Left lung (tissue), 10 donors: Measurements from ENCODE around the gene FGF14. TPM values are rescaled to one million over a fixed set of nuclear protein-coding genes. Genes with fewer than 3 reads are reported as not detected.

Experiments
- ATAC-seq: fragments of 200-7000 bp; cut with Tn5 transposase; one replicate; pipeline ENCODE4 v1.9.1; 2020; ENCODE audit warnings: moderate library complexity
- DNase-seq, 4 donors: peaks; one replicate each; pipeline ENCODE4 v3.0.0-alpha.2; 2013 to 2020
- H3K27ac ChIP-seq, 2 donors: fragments of 200-600 bp; sonication (generic) in 1 of 2; one replicate each; pipeline versions ENCODE4 v1.5.0 to v1.8.0; 2020 to 2021
- H3K27me3 ChIP-seq, 2 donors: fragments of 200-600 bp; sonication (generic) in 1 of 2; one replicate each; pipeline versions ENCODE4 v1.5.0 to v1.8.0; 2020 to 2021
- H3K36me3 ChIP-seq, 2 donors: fragments of 200-600 bp; sonication (generic) in 1 of 2; one replicate each; pipeline versions ENCODE4 v1.5.0 to v1.8.0; 2020 to 2021
- H3K4me1 ChIP-seq, 2 donors: fragments of 200-600 bp; one replicate each; pipeline ENCODE4 v1.8.0; 2021
- H3K4me3 ChIP-seq, 2 donors: fragments of 200-600 bp; sonication (generic) in 1 of 2; one replicate each; pipeline versions ENCODE4 v1.5.0 to v1.8.0; 2020 to 2021; ENCODE audit warnings: mild to moderate bottlenecking in 1 of 2
- H3K9me3 ChIP-seq, 2 donors: fragments of 200-600 bp; sonication (generic) in 1 of 2; one replicate each; pipeline versions ENCODE4 v1.5.0 to v1.8.0; 2020 to 2021
- intact Hi-C, 2 donors: fragments of 100-400 bp; cut with DNase I; formaldehyde crosslinking; loops; one replicate each; pipeline versions ENCODE4 v1.11.2 to v1.14.2; 2022
- polyA plus RNA-seq, 6 donors: library from polyadenylated mRNA; unstranded; fragments of 120-200 nt; gene quantifications; one replicate each; pipeline ENCODE4 v1.2.1, GENCODE V29; 2013; ENCODE audit not compliant: insufficient read length in 6 of 6
- total RNA-seq, 2 donors: library from RNA; stranded (reverse); fragmentation: NEBNext Ultra II Directional; extraction: Animal tissue kit (Norgen Biotek cat#: 25700); gene quantifications; one replicate each; pipeline ENCODE4 v1.2.1, GENCODE V29; 2021
- TF ChIP-seq, protein P1 (sequence below), 2 donors: fragments of 200-600 bp; sonication (generic) in 1 of 2; IDR thresholded peaks; one replicate each; pipeline versions ENCODE4 v1.5.0 to v1.8.0; 2021; ENCODE audit warnings: antibody characterized with exemption in 2 of 2
- donor health status: DM: no; HTN: yes; CAD: no.
- donor health status: DM: no; HTN: no; CAD: no.

Gene FGF14
- total and polyA plus RNA-seq, 8 donors = 0.45 to 3.4 (median 0.78) TPM

DNA sequence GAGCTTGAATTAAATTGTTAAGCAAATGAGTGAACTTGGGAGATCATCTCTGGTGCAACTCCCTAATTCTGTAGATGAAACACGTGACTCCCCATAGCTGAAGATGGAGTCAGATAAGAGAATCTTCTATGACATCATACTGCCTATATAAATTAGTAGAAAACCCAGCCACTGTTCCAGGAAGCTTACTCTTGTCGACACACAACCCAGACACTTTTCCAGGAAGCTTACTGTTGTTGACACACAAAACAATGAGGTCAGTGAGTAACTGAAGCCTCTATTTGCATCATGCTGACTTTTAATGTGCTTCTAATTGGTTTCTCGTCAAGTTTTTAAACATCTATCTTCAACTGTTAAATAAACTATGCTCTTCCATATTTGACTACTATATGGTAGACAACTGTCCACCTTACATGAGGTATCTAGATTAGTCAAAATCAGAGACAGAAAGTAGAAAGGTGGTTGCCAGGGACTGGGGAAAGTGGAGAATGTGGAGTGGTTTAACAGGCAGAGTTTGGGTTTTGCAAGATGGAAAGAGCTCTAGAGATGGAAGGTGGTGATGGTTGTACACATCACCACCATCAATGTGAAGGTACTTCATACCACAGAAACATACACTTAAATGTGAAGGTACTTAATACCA lies 168.2 kb downstream of the FGF14 start:
- intact Hi-C loops = no loop called here
- ATAC-seq = no peak
- no peak overlapping the region for H3K4me3 ChIP-seq
- no peak overlapping the region for H3K27ac ChIP-seq
- no peaks in the 10 kb centered on the region for H3K36me3 ChIP-seq
- H3K4me1 ChIP-seq = no peaks in the 10 kb centered on the region
- TF ChIP-seq, protein P1, sequence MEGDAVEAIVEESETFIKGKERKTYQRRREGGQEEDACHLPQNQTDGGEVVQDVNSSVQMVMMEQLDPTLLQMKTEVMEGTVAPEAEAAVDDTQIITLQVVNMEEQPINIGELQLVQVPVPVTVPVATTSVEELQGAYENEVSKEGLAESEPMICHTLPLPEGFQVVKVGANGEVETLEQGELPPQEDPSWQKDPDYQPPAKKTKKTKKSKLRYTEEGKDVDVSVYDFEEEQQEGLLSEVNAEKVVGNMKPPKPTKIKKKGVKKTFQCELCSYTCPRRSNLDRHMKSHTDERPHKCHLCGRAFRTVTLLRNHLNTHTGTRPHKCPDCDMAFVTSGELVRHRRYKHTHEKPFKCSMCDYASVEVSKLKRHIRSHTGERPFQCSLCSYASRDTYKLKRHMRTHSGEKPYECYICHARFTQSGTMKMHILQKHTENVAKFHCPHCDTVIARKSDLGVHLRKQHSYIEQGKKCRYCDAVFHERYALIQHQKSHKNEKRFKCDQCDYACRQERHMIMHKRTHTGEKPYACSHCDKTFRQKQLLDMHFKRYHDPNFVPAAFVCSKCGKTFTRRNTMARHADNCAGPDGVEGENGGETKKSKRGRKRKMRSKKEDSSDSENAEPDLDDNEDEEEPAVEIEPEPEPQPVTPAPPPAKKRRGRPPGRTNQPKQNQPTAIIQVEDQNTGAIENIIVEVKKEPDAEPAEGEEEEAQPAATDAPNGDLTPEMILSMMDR (IDR thresholded peaks at IDR 0.05) = no peak
- DNase-seq = no peak
- H3K27me3 ChIP-seq = no peaks in the 10 kb centered on the region
- H3K9me3 ChIP-seq = no peaks in the 10 kb centered on the region

DNA sequence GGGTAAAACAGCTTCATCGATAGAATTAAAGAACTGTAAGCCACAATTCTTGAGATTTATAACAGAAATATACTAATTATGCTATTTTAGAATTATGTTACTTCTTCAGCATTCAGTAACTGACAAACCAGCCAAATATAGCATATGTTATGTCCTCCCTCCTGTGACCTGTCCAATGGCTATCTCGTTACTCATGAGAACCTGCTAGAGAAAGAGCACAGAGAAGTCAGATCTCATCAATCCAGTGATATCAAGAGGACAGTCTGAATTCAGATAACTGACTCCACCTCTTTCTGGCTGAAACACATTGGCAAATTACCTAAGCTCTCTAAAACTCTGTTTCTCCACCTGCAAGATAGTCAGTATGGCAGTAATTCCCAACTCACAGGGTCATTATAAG lies 170.4 kb downstream of the FGF14 start:
- no peaks in the 10 kb centered on the region for H3K36me3 ChIP-seq
- H3K9me3 ChIP-seq = no peaks in the 10 kb centered on the region
- no peaks in the 10 kb centered on the region for H3K4me1 ChIP-seq
- intact Hi-C loops = no loop called here
- H3K27me3 ChIP-seq = no peaks in the 10 kb centered on the region
- H3K27ac ChIP-seq = no peak overlapping the region
- H3K4me3 ChIP-seq = no peak overlapping the region
- TF ChIP-seq, protein P1 (IDR thresholded peaks at IDR 0.05) = no peak
- DNase-seq = no peak
- no peak for ATAC-seq

DNA sequence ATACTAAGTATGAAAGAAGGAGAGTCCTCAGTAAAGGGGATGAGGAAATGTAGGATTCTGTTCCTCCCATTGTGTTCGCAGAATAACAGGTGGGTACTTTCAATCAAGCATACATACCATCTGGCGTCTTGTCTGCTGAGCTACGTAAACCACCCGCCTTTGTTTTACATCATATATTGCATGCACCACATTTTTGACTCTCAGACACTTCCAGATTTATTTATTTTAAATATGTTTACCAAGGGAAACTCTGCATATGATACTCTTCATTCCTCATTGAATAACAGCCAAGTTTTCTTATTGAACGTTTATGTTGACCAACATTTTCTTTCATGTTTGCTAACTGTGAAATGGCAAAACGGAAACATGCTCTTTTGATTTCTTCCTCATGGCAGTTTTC lies 174.1 kb downstream of the FGF14 start:
- TF ChIP-seq, protein P1 (IDR thresholded peaks at IDR 0.05) = no peak
- H3K4me3 ChIP-seq = no peak overlapping the region
- H3K36me3 ChIP-seq = no peaks in the 10 kb centered on the region
- H3K27me3 ChIP-seq = no peaks in the 10 kb centered on the region
- H3K27ac ChIP-seq = no peak overlapping the region
- intact Hi-C loops = no loop called here
- peak in 1 of 4 donors; percentile 9 for DNase-seq
- no peak for ATAC-seq
- no peaks in the 10 kb centered on the region for H3K9me3 ChIP-seq
- H3K4me1 ChIP-seq = no peaks in the 10 kb centered on the region

DNA sequence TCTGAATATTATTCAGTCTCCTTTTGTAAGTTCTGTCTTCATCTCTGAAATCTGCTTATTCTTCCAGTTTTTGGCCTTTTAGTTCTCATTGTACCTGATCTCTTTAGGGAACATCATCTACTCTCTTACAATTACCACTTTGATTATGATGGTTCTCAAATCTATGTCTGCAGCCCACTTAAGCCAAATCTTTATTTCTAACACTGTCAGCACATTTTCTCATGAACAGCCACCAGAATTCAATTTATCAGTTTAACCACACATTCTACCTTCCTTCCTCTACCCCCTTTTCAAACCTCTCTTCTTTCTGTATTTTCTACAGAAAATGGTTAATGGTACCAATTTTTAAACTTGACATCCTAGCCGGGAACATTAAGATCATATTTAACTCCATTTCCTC lies 175.3 kb downstream of the FGF14 start:
- Histone ChIP-seq H3K9me3 (no peaks in the 10 kb centered on the region), H3K4me1 (no peaks in the 10 kb centered on the region), H3K36me3 (no peaks in the 10 kb centered on the region), H3K27ac (no peak overlapping the region), H3K4me3 (no peak overlapping the region), H3K27me3 (no peaks in the 10 kb centered on the region)
- intact Hi-C loops = no loop called here
- TF ChIP-seq, protein P1 (IDR thresholded peaks at IDR 0.05) = no peak
- DNase-seq = no peak
- ATAC-seq = no peak

DNA sequence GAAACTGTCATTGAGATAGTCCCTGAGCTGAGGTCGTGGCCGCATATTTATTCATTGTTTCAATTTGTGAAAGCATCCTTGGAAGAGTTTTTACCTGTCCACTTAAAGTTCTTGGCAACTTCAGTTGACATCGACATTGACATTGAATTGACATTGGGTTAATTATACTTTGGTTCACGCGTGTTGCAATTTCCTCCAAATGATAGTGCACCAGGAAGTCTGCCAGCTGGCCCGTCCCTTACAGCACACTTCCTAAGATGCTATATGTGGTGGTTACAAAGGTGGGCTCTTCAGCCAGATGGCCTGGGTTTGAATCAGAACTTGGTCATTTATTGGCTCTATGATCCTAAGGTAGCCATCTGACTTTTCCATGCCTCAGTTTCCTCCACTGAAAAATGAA lies 176.0 kb downstream of the FGF14 start:
- no peak for DNase-seq
- Histone ChIP-seq H3K27me3 (no peaks in the 10 kb centered on the region), H3K36me3 (no peaks in the 10 kb centered on the region), H3K4me3 (no peak overlapping the region), H3K27ac (no peak overlapping the region), H3K9me3 (no peaks in the 10 kb centered on the region), H3K4me1 (no peaks in the 10 kb centered on the region)
- TF ChIP-seq, protein P1 (IDR thresholded peaks at IDR 0.05) = no peak
- intact Hi-C loops = no loop called here
- ATAC-seq = no peak
